ENCODE data around the gene PRKN. TPM values are rescaled to one million over a fixed set of nuclear protein-coding genes. Genes with fewer than 3 reads are reported as not detected.

Gene PRKN
- total RNA-seq, 1 donor from 2014 or later, result 7.0 TPM

- Mint-ChIP-seq H3K27me3 (ENCODE audit: unreplicated experiment) (no peaks in the 10 kb centered on the region), H3K4me3 (ENCODE audit: unreplicated experiment) (no peak overlapping the region), H3K9me3 (ENCODE audit: unreplicated experiment) (no peaks in the 10 kb centered on the region), H3K4me1 (ENCODE audit: low read depth, unreplicated experiment) (no peaks in the 10 kb centered on the region), H3K36me3 (ENCODE audit: unreplicated experiment) (no peaks in the 10 kb centered on the region), H3K27ac (ENCODE audit: unreplicated experiment) (no peak overlapping the region)
- no peak for DNase-seq
- TF ChIP-seq CTCF (IDR thresholded peaks at IDR 0.05; ENCODE audit: partially characterized antibody, unreplicated experiment), result no peak
Measured at GRCh38 chr6:162100096-162100495, 627.5 kb downstream of the PRKN start.

GRCh38 chr6:162099685-162100084 is 627.9 kb downstream of the PRKN start:
- DNase-seq, result no peak
- no peak for TF ChIP-seq CTCF (IDR thresholded peaks at IDR 0.05; ENCODE audit: partially characterized antibody, unreplicated experiment)
- no peaks in the 10 kb centered on the region for H3K4me1 Mint-ChIP-seq (ENCODE audit: low read depth, unreplicated experiment)
- no peaks in the 10 kb centered on the region for H3K36me3 Mint-ChIP-seq (ENCODE audit: unreplicated experiment)
- H3K27me3 Mint-ChIP-seq (ENCODE audit: unreplicated experiment), result no peaks in the 10 kb centered on the region
- H3K27ac Mint-ChIP-seq (ENCODE audit: unreplicated experiment), result no peak overlapping the region
- no peak overlapping the region for H3K4me3 Mint-ChIP-seq (ENCODE audit: unreplicated experiment)
- H3K9me3 Mint-ChIP-seq (ENCODE audit: unreplicated experiment), result no peaks in the 10 kb centered on the region

GRCh38 chr6:162092816-162093502 is 634.6 kb downstream of the PRKN start:
- DNase-seq, result no peak
- Mint-ChIP-seq H3K27me3 (ENCODE audit: unreplicated experiment) (no peaks in the 10 kb centered on the region), H3K4me1 (ENCODE audit: low read depth, unreplicated experiment) (no peaks in the 10 kb centered on the region), H3K36me3 (ENCODE audit: unreplicated experiment) (no peaks in the 10 kb centered on the region), H3K4me3 (ENCODE audit: unreplicated experiment) (no peak overlapping the region), H3K27ac (ENCODE audit: unreplicated experiment) (no peak overlapping the region), H3K9me3 (ENCODE audit: unreplicated experiment) (no peaks in the 10 kb centered on the region)
- no peak for TF ChIP-seq CTCF (IDR thresholded peaks at IDR 0.05; ENCODE audit: partially characterized antibody, unreplicated experiment)

- Mint-ChIP-seq H3K36me3 (ENCODE audit: unreplicated experiment) (no peaks in the 10 kb centered on the region), H3K4me1 (ENCODE audit: low read depth, unreplicated experiment) (no peaks in the 10 kb centered on the region), H3K4me3 (ENCODE audit: unreplicated experiment) (no peak overlapping the region), H3K27ac (ENCODE audit: unreplicated experiment) (no peak overlapping the region), H3K27me3 (ENCODE audit: unreplicated experiment) (no peaks in the 10 kb centered on the region), H3K9me3 (ENCODE audit: unreplicated experiment) (no peaks in the 10 kb centered on the region)
- no peak for DNase-seq
- TF ChIP-seq CTCF (IDR thresholded peaks at IDR 0.05; ENCODE audit: partially characterized antibody, unreplicated experiment), result no peak
Measured at GRCh38 chr6:162090734-162091133, 636.8 kb downstream of the PRKN start.

- no peak for TF ChIP-seq CTCF (IDR thresholded peaks at IDR 0.05; ENCODE audit: partially characterized antibody, unreplicated experiment)
- no peak overlapping the region for H3K4me3 Mint-ChIP-seq (ENCODE audit: unreplicated experiment)
- DNase-seq, result no peak
- H3K27ac Mint-ChIP-seq (ENCODE audit: unreplicated experiment), result no peak overlapping the region
- no peaks in the 10 kb centered on the region for H3K4me1 Mint-ChIP-seq (ENCODE audit: low read depth, unreplicated experiment)
- H3K36me3 Mint-ChIP-seq (ENCODE audit: unreplicated experiment), result no peaks in the 10 kb centered on the region
- H3K9me3 Mint-ChIP-seq (ENCODE audit: unreplicated experiment), result no peaks in the 10 kb centered on the region
- H3K27me3 Mint-ChIP-seq (ENCODE audit: unreplicated experiment), result no peaks in the 10 kb centered on the region
Measured at GRCh38 chr6:162088091-162088490, 639.5 kb downstream of the PRKN start.
